Neural progenitor cell (in vitro differentiated cells): Measurements from ENCODE around the gene PSKH1. TPM values are rescaled to one million over a fixed set of nuclear protein-coding genes. Genes with fewer than 3 reads are reported as not detected.

ENCODE experiments used
- DNase-seq: peaks from one replicate; pipeline ENCODE4 v3.0.0-alpha.2; 2016; ENCODE audit warnings: low spot score
- H2AFZ ChIP-seq: fragments of 200-600 bp; sonication (generic); replicated peaks from 2 replicates; pipeline ENCODE4 v1.6.1; 2016; ENCODE audit warnings: antibody characterized with exemption
- H3F3A ChIP-seq: fragments of 200-600 bp; sonication (generic); 2 replicates; pipeline ENCODE4 v1.6.1; 2016; ENCODE audit warnings: antibody characterized with exemption, low read depth
- H3K27ac ChIP-seq: fragments of 200-600 bp; sonication (generic); 2 replicates; pipeline ENCODE4 v1.5.1; 2016; ENCODE audit warnings: mild to moderate bottlenecking
- H3K27me3 ChIP-seq: fragments of 200-600 bp; sonication (generic); 2 replicates; pipeline ENCODE4 v1.6.1; 2016; ENCODE audit warnings: mild to moderate bottlenecking, moderate library complexity
- H3K36me3 ChIP-seq: fragments of 200-600 bp; sonication (generic); 2 replicates; pipeline ENCODE4 v1.5.1; 2016
- H3K4me1 ChIP-seq: fragments of 200-600 bp; sonication (generic); 2 replicates; pipeline ENCODE4 v1.6.1; 2016; ENCODE audit warnings: mixed run types
- H3K4me2 ChIP-seq: fragments of 200-600 bp; sonication (generic); 2 replicates; pipeline ENCODE4 v1.6.1; 2016
- H3K4me3 ChIP-seq: fragments of 200-600 bp; sonication (generic); 2 replicates; pipeline ENCODE4 v1.5.1; 2016
- H3K79me2 ChIP-seq: fragments of 200-600 bp; sonication (generic); 2 replicates; pipeline ENCODE4 v1.6.1; 2016; ENCODE audit warnings: low read depth
- H3K9ac ChIP-seq: fragments of 200-600 bp; sonication (generic); 2 replicates; pipeline ENCODE4 v1.6.1; 2016
- H3K9me3 ChIP-seq: fragments of 200-600 bp; sonication (generic); 2 replicates; pipeline ENCODE4 v1.5.1; 2016; ENCODE audit warnings: low read depth
- H4K20me1 ChIP-seq: fragments of 200-600 bp; sonication (generic); 2 replicates; pipeline ENCODE4 v1.6.1; 2016; ENCODE audit warnings: low read depth
- H3K27ac Mint-ChIP-seq: 3 replicates; pipeline ENCODE4 v1.8.0; 2021; ENCODE audit warnings: mixed read lengths
- H3K27me3 Mint-ChIP-seq: 2 replicates; pipeline ENCODE4 v1.8.0; 2022; ENCODE audit warnings: low read depth, mild to moderate bottlenecking, inconsistent platforms, moderate library complexity, mixed read lengths; ENCODE audit not compliant: insufficient read depth
- H3K36me3 Mint-ChIP-seq: 3 replicates; pipeline ENCODE4 v1.8.0; 2021; ENCODE audit warnings: mixed read lengths
- H3K4me1 Mint-ChIP-seq: 3 replicates; pipeline ENCODE4 v1.8.0; 2021; ENCODE audit warnings: mixed read lengths
- H3K4me3 Mint-ChIP-seq: 3 replicates; pipeline ENCODE4 v1.8.0; 2021; ENCODE audit warnings: mild to moderate bottlenecking, moderate library complexity, mixed read lengths
- H3K9me3 Mint-ChIP-seq: 3 replicates; pipeline ENCODE4 v1.8.0; 2020; ENCODE audit warnings: mixed read lengths
- EZH2 ChIP-seq: fragments of 200-600 bp; sonication (generic); IDR thresholded peaks from 2 replicates; pipeline ENCODE4 v1.6.1; 2017; ENCODE audit warnings: antibody characterized with exemption, mild to moderate bottlenecking, moderate library complexity
- EZH2phosphoT487 ChIP-seq: fragments of 200-600 bp; sonication (generic); IDR thresholded peaks from 2 replicates; pipeline ENCODE4 v1.6.1; 2017; ENCODE audit warnings: antibody characterized with exemption
- total RNA-seq: library from RNA; depleted of rRNA; stranded (reverse); fragments of >200 nt; gene quantifications from 2 replicates; pipeline ENCODE4 v1.2.3, GENCODE V29; 2015; ENCODE audit warnings: low replicate concordance
- TF ChIP-seq, protein P1 (sequence below): fragments of 200-600 bp; sonication (generic); IDR thresholded peaks from 2 replicates; pipeline ENCODE4 v1.5.1; 2017; ENCODE audit warnings: antibody characterized with exemption, mild to moderate bottlenecking

Gene PSKH1
- total RNA-seq, 1 donor from 2014 or later, result 13.1 TPM

DNA sequence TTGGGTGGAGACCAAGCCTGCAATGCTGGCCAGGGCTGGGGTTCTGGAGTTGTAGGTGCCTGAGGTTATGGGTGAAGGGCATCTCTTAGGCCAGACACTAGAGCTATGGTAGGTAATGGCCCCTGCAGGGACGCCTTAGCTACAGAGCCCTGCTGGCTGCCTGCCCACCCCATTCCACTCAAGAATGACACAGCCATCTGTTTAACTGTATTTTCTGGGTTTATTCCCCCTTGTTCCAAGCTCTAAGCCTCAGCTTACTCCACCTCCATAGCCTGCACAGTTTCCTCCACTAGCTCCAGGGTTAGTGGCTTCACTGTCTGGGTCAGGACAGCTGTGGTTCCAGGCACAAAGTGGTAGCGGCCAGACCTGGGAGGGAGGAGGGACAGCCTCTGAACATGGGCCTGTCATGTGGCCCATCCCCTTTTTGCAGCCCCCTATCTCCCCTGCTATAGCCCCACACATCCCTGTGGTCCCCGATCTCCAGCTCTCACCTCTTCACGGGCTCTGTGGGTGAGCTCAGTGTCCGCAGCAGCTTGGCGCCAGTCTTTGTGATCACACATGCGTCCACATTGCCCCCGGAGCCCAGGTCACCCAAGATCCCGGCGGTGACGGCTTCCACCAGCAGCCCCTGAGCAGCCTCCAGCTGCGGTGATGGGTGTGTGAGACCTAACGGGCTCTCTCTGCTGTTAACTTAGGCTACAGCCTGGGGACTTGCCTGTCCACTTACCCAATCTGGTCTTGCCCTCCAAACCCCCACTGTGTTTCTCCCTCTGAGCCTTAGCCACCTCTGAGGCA lies 41.4 kb downstream of the PSKH1 start:
- peak overlapping the region; percentile 2 for H3K27ac Mint-ChIP-seq
- H3K4me1 ChIP-seq, result peaks cover 12% of the 10 kb centered on the region
- TF ChIP-seq, protein P1, sequence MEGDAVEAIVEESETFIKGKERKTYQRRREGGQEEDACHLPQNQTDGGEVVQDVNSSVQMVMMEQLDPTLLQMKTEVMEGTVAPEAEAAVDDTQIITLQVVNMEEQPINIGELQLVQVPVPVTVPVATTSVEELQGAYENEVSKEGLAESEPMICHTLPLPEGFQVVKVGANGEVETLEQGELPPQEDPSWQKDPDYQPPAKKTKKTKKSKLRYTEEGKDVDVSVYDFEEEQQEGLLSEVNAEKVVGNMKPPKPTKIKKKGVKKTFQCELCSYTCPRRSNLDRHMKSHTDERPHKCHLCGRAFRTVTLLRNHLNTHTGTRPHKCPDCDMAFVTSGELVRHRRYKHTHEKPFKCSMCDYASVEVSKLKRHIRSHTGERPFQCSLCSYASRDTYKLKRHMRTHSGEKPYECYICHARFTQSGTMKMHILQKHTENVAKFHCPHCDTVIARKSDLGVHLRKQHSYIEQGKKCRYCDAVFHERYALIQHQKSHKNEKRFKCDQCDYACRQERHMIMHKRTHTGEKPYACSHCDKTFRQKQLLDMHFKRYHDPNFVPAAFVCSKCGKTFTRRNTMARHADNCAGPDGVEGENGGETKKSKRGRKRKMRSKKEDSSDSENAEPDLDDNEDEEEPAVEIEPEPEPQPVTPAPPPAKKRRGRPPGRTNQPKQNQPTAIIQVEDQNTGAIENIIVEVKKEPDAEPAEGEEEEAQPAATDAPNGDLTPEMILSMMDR, result no peak
- H2AFZ ChIP-seq, result no peak overlapping the region
- peak overlapping the region; percentile 100 for H3K4me3 Mint-ChIP-seq
- peaks cover 16% of the 10 kb centered on the region for H3K27me3 Mint-ChIP-seq
- peaks cover 21% of the 10 kb centered on the region for H3K4me1 Mint-ChIP-seq
- no peaks in the 10 kb centered on the region for H3K9me3 Mint-ChIP-seq
- DNase-seq, result no peak
- H3K27me3 ChIP-seq, result no peaks in the 10 kb centered on the region
- peaks cover 4% of the 10 kb centered on the region for H3K36me3 Mint-ChIP-seq
- peaks cover 8% of the 10 kb centered on the region for H3F3A ChIP-seq
- H3K4me2 ChIP-seq, result peak overlapping the region; percentile 94
- H3K36me3 ChIP-seq, result no peaks in the 10 kb centered on the region
- H3K9me3 ChIP-seq, result no peaks in the 10 kb centered on the region
- H3K79me2 ChIP-seq, result peaks cover 16% of the 10 kb centered on the region
- H3K4me3 ChIP-seq, result peak overlapping the region; percentile 78
- H3K9ac ChIP-seq, result no peak overlapping the region
- no peak overlapping the region for H3K27ac ChIP-seq
- peaks cover 19% of the 10 kb centered on the region for H4K20me1 ChIP-seq

DNA sequence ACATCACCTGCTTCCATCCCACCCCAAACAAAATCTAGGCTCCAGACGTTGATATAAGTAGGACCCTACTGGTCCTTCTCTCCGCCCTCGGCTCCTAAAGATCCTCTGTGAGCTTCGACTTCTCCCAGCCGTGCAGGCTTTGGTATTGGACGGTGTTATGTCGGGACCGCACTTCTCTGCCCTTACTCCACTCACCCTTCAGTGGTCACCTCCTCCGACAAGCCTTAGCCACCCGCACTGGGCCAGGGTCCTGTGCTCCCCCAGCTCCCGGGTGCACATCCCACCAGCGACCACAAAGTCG lies 42.0 kb downstream of the PSKH1 start:
- peak overlapping the region; percentile 100 for H3K4me3 Mint-ChIP-seq
- Histone ChIP-seq H3K9ac (no peak overlapping the region), H3K4me3 (peak overlapping the region; percentile 78), H3F3A (peaks cover 8% of the 10 kb centered on the region), H3K27me3 (no peaks in the 10 kb centered on the region), H3K36me3 (no peaks in the 10 kb centered on the region), H3K4me1 (peaks cover 12% of the 10 kb centered on the region), H3K27ac (no peak overlapping the region), H3K79me2 (peaks cover 16% of the 10 kb centered on the region), H3K4me2 (peak overlapping the region; percentile 94), H3K9me3 (no peaks in the 10 kb centered on the region), H4K20me1 (peaks cover 19% of the 10 kb centered on the region), H2AFZ (no peak overlapping the region)
- H3K27me3 Mint-ChIP-seq, result peaks cover 16% of the 10 kb centered on the region
- no peak for DNase-seq
- no peaks in the 10 kb centered on the region for H3K9me3 Mint-ChIP-seq
- H3K27ac Mint-ChIP-seq, result peak overlapping the region; percentile 2
- H3K36me3 Mint-ChIP-seq, result peaks cover 4% of the 10 kb centered on the region
- peaks cover 21% of the 10 kb centered on the region for H3K4me1 Mint-ChIP-seq
- TF ChIP-seq, protein P1, result no peak
- TF ChIP-seq EZH2 (no peak), EZH2phosphoT487 (no peak)

DNA sequence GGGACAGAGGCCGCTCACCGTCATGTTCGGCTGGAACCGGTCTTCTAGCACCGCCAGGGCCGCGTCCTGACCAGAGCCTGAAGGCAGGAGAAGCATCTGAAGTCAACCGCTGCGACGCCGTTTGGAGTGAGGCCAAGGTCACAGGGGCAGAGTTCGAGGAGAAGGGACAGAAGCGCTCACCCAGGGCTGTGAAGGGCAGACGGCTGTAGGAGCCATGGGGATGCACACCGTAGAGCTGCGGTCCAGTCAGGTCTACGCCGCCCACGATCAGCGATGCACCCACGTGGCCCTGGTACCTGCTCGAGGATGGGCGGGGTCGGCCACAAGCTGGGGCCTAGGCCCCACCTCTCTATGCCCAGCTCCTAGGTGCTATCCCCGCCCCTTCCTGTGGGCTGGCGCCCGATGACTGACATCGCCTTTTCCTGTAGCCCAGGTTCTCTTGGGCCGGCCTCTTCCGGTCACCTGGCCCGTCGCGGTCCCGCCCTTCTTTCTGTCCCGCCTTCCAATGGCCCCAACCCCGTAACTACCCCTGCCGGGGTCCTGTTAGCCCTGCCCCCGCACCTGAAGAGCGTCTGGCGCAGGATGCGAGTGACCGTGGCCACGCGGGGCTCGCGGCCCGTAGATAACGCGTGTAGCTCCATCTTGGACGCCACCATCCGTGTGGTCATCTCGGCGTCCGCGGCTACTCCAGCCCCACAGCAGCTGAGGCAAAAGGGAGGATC lies 42.5 kb downstream of the PSKH1 start:
- peaks cover 4% of the 10 kb centered on the region for H3K36me3 Mint-ChIP-seq

More for the DNA sequence above, 42.5 kb downstream of the PSKH1 start:
- H3K27me3 Mint-ChIP-seq, result peaks cover 16% of the 10 kb centered on the region
- peak; percentile 97 for DNase-seq
- Histone ChIP-seq H3K4me3 (peak overlapping the region; percentile 78), H3K4me2 (peak overlapping the region; percentile 94), H3K27ac (no peak overlapping the region), H3K79me2 (peaks cover 16% of the 10 kb centered on the region), H3K4me1 (peaks cover 12% of the 10 kb centered on the region), H3K36me3 (no peaks in the 10 kb centered on the region), H3K9me3 (no peaks in the 10 kb centered on the region), H4K20me1 (peaks cover 19% of the 10 kb centered on the region), H3F3A (peaks cover 8% of the 10 kb centered on the region), H3K27me3 (no peaks in the 10 kb centered on the region), H2AFZ (peak overlapping the region; percentile 45), H3K9ac (peak overlapping the region; percentile 77)
- TF ChIP-seq EZH2, result no peak
- TF ChIP-seq, protein P1, result no peak
- no peak for TF ChIP-seq EZH2phosphoT487
- H3K4me1 Mint-ChIP-seq, result peaks cover 21% of the 10 kb centered on the region
- H3K4me3 Mint-ChIP-seq, result peak overlapping the region; percentile 100
- H3K27ac Mint-ChIP-seq, result peak overlapping the region; percentile 98
- no peaks in the 10 kb centered on the region for H3K9me3 Mint-ChIP-seq
